Lower lobe of right lung (tissue), 2 donors: ENCODE data around the gene CDC20B. TPM values are rescaled to one million over a fixed set of nuclear protein-coding genes. Genes with fewer than 3 reads are reported as not detected.

Experiments
- ATAC-seq, 2 donors: fragments of 200-7000 bp; cut with Tn5 transposase; one replicate each; pipeline ENCODE4 v1.9.1; 2020 to 2022; ENCODE audit warnings: mild to moderate bottlenecking in 2 of 2, moderate library complexity in 2 of 2
- DNase-seq: peaks from one replicate; pipeline ENCODE4 v3.0.0-alpha.2; 2020
- H3K27ac ChIP-seq: fragments of 200-600 bp; one replicate; pipeline ENCODE4 v1.8.0; 2022
- H3K27me3 ChIP-seq: fragments of 200-600 bp; one replicate; pipeline ENCODE4 v1.8.0; 2022; ENCODE audit warnings: low read depth
- H3K36me3 ChIP-seq: fragments of 200-600 bp; one replicate; pipeline ENCODE4 v1.8.0; 2022; ENCODE audit warnings: mild to moderate bottlenecking
- H3K4me1 ChIP-seq: fragments of 200-600 bp; one replicate; pipeline ENCODE4 v1.8.0; 2022
- H3K4me3 ChIP-seq: fragments of 200-600 bp; one replicate; pipeline ENCODE4 v1.8.0; 2022; ENCODE audit warnings: mild to moderate bottlenecking
- H3K9me3 ChIP-seq: fragments of 200-600 bp; one replicate; pipeline ENCODE4 v1.8.0; 2022
- CTCF ChIP-seq: fragments of 200-600 bp; IDR thresholded peaks from one replicate; pipeline ENCODE4 v1.8.0; 2022; ENCODE audit warnings: antibody characterized with exemption, mild to moderate bottlenecking
- intact Hi-C: fragments of 100-400 bp; cut with DNase I; formaldehyde crosslinking; loops from one replicate; pipeline ENCODE4 v1.11.0; 2022
- long read RNA-seq: library from polyadenylated mRNA; unstranded; transcript quantifications from one replicate; pipeline ENCODE4 v2.0.0, GENCODE V29; 2021
- total RNA-seq: library from RNA; stranded (reverse); fragmentation: NEBNext Ultra II Directional; extraction: Animal tissue kit (Norgen Biotek cat#: 25700); gene quantifications from one replicate; pipeline ENCODE4 v1.2.1, GENCODE V29; 2021
- donor health status: DM: no; HTN: yes; CAD: no; lungs with severe emphysema.

Gene CDC20B, protein sequence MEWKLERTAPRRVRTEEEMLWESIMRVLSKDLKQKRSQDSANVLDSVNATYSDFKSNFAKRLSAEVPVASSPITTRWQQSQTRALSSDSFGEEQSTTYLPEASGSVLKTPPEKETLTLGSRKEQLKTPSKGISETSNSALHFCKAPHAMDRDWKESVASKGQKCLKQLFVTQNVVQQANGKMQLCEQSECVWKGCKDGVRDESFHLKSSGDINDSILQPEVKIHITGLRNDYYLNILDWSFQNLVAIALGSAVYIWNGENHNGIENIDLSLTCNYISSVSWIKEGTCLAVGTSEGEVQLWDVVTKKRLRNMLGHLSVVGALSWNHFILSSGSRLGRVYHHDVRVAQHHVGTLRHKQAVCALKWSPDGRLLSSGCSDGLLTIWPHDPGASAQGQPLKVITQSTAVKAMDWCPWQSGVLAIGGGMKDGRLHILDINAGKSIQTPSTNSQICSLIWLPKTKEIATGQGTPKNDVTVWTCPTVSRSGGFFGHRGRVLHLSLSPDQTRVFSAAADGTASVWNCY
- total RNA-seq: 0.24 TPM
- long read RNA-seq: 0 reads

DNA sequence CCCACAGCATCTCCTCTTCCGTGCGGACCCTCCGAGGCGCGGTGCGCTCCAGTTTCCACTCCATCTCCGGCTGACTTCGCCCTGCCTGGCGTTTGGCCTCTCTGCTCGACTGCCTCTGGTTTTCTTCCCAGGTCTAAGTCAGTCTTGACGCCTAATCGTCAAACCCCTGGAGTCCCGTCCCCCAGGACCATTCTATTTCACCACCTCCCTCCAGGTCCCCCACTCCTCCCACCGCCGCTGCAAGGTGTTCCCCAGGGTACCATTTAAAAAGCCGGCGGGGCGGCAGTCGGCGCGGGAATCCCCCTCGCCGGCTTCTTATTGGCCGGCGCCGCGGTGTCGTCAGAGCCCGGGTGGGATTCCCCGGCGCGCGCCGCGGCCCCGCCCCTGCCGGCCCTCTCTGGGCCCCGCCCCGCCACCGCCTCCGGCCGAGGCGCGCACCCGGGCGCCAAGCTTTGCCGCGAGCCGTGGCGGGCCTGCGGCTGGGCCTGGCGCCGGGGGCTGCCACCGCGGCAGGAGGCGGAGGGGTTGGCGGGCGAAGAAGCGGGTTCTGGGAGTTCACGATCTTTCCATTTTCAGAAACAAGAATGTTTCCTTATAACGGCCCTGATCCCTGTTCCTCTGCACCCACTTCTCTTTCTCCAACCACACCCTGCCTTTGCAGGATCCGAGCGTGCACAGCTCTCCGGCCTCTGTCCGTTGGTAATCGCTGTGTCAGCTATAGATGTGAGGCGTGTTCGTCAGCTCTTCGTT, at the start of gene CDC20B:
Gene CDC20B (minus strand): TSS at position 241 of the 750 bp plus-strand sequence. CDS start 177 bp downstream, at position 64.
- Histone ChIP-seq H3K4me1 (peaks cover 33% of the 10 kb centered on the region), H3K9me3 (no peaks in the 10 kb centered on the region), H3K4me3 (peak within 1 kb of the TSS; percentile 54), H3K36me3 (no peaks in the 10 kb centered on the region), H3K27ac (no peak within 1 kb of the TSS), H3K27me3 (peaks cover 55% of the 10 kb centered on the region)
- ATAC-seq (peak; percentile 94 to 96), DNase-seq (peak; percentile 64)
- TF ChIP-seq CTCF: no peak
- intact Hi-C loops: no loop called here

- intact Hi-C loops: no loop called here
- no peak for TF ChIP-seq CTCF
- no peaks in the 10 kb centered on the region for H3K9me3 ChIP-seq
- ATAC-seq (no peak), DNase-seq (no peak)
- H3K27ac ChIP-seq: no peak overlapping the region
- no peaks in the 10 kb centered on the region for H3K36me3 ChIP-seq
- H3K4me3 ChIP-seq: no peak overlapping the region
- H3K27me3 ChIP-seq: peaks cover 84% of the 10 kb centered on the region
- H3K4me1 ChIP-seq: peaks cover 19% of the 10 kb centered on the region
Observed at GRCh38 chr5:55222092-55222984, 49.4 kb upstream of the CDC20B start.

DNA sequence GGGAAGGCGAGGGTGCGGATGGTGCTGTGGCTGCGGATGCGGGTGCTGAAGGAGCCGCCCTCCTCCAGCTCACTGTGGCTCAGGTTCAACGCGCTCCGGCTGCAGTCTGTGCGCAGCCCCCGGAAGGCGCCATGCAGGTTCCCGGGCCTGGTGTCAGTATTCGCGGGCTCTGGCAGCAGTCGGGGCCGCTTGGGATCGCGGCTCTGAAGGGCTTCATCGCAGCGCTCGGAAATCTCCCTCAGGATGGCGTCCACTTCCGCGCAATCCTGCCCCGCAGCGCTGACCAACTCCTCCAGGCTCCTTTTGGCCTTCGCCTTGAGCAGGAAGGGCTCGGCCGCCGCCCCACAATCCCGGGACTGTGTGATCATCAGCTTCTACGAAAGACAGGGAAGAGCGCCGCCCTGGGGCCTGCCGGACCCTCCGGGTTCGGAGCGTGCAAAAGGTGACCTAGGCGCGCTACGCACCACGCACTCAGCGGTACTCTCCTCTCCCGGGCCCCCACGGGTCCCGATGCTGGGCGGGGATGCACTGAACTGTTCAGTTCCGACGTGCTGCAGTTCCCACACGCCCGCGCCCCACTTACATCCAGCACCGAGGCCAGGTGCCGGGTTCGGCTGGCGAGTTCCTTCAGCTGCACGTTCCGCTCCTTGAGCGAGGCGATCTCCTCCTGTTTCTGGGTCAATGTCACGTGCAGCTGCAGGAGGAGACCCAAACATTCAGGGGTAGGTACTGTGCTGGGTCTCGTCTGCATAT, 47.6 kb upstream of the CDC20B start:
- peaks cover 67% of the 10 kb centered on the region for H3K27me3 ChIP-seq
- peak; percentile 24 to 27 for ATAC-seq

DNA sequence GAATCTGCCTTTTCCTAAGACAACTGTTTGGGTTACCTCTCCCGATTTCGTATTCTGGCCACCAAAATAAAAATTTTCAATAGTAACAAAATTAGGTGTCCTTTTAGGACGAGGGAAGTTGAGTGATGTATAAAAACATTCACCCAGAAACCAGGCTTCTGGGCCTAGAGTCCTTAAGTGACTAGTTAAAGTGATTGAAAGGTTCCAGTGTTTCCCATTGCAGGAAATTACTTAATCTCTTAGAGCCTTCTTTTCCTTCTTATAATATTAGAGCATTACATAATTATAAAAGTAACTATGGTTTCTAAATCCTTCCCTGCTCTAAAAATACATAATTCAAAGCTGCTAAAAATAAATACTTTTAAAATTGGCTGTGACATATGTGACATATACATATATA, 46.8 kb upstream of the CDC20B start:
- H3K36me3 ChIP-seq: no peaks in the 10 kb centered on the region
- H3K9me3 ChIP-seq: no peaks in the 10 kb centered on the region
- H3K4me3 ChIP-seq: no peak overlapping the region
- DNase-seq (no peak), ATAC-seq (peak in 1 of 2 donors; percentile 64)
- H3K27ac ChIP-seq: no peak overlapping the region
- peaks cover 7% of the 10 kb centered on the region for H3K4me1 ChIP-seq
- intact Hi-C loops: no loop called here
- no peak for TF ChIP-seq CTCF
- peaks cover 58% of the 10 kb centered on the region for H3K27me3 ChIP-seq

More for the DNA sequence above, 47.6 kb upstream of the CDC20B start:
- intact Hi-C loops: no loop called here
- no peak for TF ChIP-seq CTCF
- Histone ChIP-seq H3K4me1 (peaks cover 7% of the 10 kb centered on the region), H3K9me3 (no peaks in the 10 kb centered on the region), H3K4me3 (peak overlapping the region; percentile 21), H3K27ac (no peak overlapping the region), H3K36me3 (no peaks in the 10 kb centered on the region)
- no peak for DNase-seq
